GM23248 (cell line): ENCODE measurements around the gene DMBX1.

Experiments
- EZH2 ChIP-seq: fragments of 200-600 bp; sonication (generic); IDR thresholded peaks from 2 replicates; pipeline ENCODE4 v1.6.1; 2018; ENCODE audit warnings: antibody characterized with exemption, mild to moderate bottlenecking; ENCODE audit not compliant: insufficient read depth, poor library complexity, severe bottlenecking
- EZH2phosphoT487 ChIP-seq: fragments of 200-600 bp; sonication (generic); IDR thresholded peaks from 2 replicates; pipeline ENCODE4 v1.6.1; 2018; ENCODE audit warnings: antibody characterized with exemption, moderate library complexity, mild to moderate bottlenecking, low read depth; ENCODE audit not compliant: insufficient read depth

DNA sequence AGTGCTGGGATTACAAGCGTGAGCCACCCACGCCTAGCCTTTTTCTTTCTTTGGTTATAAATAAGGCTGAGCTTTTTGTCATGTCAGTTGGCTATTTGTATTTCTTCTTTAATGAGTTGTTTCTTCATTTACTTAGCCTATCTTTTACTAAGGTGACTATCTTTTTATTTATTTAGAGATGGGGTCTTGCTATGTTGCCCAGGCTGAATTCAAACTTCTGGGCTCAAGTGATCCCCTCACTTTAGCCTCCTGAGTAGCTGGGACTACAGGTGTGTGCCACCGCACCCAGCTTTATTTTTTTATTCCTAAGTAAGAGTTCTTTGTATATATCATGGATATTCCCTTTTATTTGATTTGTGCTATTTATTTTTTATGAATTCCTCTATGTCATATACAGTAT is 11.9 kb downstream of the DMBX1 start:
- TF ChIP-seq EZH2: no peak
- no peak for TF ChIP-seq EZH2phosphoT487
